Activated T-cell treated with anti-CD3 and anti-CD28 coated beads for 1 hour (primary cell): ENCODE data around the gene TMEM17.

ENCODE experiments used
- DNase-seq: peaks from one replicate; pipeline ENCODE4 v3.0.0-alpha.2; 2020; ENCODE audit warnings: low read depth

Gene TMEM17

DNA sequence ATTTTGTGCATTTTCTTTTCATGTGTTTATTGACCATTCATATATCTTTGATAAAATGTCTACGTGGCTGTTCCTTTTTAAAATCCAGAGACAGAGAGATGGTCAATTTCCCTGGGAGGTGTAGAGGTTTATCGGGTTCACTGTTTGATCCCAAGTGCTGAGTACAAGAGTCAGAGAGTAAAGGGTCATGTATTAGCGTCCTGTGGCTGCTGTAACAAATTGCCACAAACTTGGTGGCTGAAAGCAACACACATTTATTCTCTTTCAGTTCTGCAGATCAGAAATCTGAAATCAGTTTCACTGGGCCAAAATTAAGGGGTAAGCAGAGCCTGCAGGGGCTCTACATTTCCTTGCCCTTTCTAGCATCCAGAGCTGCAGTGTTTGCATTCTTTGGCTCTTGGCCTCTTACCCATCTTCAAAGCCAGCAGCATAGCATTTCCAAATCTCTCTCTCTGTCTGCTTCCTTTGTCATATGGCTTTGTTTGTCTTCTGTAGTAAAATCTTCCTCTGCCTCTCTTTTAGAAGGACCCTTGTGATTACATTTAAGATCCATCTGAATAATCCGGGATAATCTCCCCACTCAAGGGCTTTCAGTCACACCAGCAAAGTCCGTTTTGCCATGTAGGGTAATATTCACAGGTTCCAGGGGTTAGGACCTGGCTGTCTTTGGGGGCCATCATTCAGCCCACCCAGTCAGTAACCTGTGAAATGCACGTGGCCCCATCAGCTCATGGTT lies 49.9 kb downstream of the TMEM17 start:
- no peak for DNase-seq

DNA sequence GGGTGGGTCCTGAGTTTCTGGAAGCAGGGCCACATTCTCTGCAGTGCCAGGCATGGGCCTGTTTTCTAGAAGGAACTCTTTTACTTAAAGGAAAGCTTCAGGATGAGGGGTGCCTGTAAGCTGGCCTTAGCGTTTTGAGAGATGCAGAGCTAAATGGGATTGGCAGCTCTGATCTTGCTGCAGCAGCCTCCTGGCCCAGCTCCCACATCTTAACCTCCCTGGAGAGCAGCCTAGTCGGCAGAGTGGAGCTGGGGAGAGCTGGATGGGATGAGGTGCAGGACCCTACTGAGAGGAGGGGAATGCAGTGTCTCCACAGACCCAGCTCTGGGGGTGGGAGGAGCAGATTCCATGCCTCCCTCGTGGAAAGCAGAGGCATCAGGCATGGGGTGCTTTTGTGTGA lies 52.0 kb downstream of the TMEM17 start:
- DNase-seq, result no peak

DNA sequence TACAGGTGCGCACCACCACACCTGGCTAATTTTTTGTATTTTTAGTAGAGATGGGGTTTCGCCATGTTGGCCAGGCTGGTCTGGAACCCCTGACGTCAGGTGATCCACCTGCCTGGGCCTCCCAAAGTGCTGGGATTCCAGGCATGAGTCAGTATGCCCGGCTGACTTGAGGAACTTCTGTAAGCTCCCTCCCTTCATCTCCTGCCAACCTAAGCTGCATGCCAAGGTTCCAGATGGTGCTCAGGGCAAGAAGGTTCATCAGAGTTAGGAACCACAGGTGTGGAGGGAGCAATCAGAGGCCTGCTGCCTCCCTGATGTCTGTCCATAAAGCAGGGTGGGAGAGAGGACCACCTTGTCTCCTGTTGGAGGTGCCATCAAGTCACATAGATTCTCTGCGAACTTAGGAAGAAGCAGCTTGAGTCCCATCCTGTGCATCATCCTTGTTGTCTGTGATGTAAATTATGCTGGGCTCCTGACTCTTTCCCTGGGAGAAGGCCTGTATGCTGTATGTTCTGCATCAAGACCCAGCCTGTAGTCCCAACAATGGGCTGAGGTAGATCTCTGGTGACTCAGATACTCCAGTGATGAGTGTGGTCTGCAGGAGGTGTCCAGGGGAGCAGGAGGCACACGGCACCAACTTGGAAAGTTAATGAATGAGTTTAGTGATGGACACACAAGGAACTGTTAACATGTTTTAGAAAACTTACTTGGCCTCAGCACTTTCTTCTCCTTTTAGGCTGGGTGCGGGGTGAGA lies 53.1 kb downstream of the TMEM17 start:
- no peak for DNase-seq

DNA sequence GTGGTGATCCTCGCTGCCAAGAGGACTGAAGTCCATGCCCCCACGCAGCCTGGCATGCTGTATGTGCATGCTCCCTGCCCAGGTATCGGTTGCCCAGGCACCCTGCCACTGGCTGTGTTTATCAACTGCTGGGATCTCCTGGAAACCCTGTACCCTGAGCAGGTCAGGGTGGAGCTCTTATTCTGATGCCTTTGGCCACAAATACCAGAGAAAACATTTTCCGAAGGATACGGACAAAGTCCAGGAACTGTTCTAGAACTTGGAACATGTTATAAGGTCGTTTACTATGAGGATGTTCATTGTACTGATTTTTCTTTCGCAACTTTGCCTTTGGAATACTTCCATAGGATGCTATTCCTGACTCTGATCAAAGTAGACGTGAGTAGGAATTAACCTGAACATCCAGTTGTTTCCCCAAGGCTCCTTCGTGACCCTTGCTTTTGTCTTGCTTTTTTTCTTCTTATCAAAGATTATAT lies 55.2 kb downstream of the TMEM17 start:
- DNase-seq, result no peak
